HG03066 (cell line): ENCODE data around the gene MPC1.
"Not testable (repeated sequence)": the region's sequence is repeated elsewhere in the genome, so short reads cannot be mapped to it uniquely, and the experiment has no call there.

Experiments used
- ATAC-seq: cut with Tn5 transposase; IDR thresholded peaks from one replicate; pipeline ENCODE4 v1.9.1; 2021; ENCODE audit warnings: low read depth; ENCODE audit not compliant: unreplicated experiment

The MPC1 gene

DNA sequence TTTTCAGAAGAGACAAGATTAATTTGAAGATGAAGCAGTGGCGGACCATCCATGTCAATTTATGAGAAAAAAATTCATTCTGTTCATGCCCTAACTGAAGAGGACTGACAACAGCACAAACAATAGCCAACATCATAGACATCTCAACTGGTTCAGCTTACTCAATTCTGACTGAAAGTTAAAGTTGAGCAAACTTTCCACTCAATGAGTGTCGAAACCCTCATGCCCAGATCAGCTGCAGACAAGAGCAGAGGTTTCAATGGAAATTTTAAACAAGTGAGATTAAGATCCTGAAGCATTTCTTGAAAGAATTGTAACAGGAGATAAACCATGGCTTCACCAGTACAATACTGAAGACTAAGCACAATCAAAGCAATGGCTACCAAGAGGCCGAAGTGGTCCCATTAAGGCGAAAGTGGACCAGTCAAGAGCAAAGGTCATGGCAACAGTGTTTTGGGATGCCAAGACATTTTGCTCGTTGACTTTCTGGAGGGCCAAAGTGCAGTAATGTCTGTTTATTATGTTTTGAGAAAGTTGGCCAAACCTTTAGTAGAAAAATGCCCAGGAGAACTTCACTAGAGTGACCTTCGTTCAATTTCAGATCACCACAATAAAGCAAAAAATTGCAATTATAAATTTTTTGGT, 34.3 kb downstream of the MPC1 start:
- ATAC-seq, result no peak

DNA sequence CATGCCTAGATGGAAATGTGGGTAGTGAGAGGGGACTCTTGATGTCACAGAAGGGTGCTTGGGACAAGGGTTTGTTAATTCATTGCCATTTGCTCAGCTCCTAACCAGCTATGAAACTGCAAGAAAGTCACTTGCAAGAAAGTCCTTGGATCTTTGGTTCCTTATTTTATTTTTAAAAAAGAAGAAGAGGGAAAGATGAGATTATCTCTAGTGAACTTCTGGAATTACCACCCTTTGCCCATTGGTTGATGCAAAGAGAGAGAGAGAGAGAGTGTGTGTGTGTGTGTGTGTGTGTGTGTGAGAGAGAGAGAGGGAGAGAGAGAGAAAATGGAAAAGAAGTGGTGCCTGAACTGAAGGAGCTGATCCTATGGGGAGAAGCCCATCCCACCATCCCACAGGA, 35.8 kb downstream of the MPC1 start:
- ATAC-seq, result no peak

DNA sequence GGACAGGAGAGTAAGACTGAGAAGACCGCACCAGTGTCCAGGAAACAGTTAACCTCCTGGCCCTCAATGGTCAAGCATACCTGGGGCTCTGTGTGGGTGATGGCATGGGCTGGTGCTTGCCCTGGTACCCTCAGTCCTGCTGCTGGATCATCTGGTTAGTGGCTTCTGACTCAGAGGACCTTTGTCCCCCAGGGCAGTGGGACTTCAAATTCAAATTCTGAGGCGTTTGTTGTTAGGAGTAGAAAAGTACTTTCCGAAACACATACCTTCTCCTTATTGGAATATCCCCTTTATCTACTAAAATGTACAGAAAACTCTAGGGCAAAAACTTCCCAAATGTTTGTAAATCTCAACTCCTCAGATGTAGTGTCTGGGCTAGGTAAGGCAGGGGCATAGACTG, 36.3 kb downstream of the MPC1 start:
- no peak for ATAC-seq

DNA sequence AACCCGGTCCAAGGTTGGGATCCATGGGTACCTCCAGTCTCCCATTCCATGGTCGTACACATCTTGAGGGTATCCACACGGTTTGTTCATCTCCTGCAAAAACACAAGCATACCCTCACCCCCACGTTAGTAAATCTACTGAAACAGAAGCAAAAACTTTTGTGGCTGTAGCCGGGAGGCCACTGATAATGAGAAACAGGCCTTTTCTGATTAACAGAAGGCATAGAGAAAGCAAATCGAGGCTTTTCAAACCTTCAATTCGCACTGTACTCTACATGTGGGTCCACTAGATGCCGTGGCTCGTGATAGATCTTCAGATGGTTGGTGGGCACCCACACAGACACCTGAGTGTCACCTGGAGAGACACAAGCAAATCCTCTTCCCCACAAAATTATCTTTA, 37.1 kb downstream of the MPC1 start:
- not testable (repeated sequence) for ATAC-seq

DNA sequence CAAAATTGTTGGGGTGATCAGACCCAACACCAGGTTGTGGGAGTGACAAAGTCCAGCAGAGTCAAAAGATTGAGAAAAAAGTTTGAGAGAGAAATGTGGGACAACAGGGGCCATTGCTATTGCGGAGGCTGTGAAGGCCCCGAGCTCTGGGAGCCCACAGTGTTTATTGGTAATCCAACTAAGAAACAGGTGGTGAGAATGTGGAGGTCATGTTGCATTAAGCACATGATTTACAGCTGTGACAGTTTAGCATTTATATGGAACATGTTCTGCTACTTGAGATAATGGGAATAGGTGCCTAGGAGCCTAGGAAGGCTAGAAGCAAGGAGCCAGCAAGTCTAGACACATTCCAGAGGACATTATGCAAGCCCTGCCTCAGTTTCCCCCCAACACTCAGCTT, 37.8 kb downstream of the MPC1 start:
- not testable (repeated sequence) for ATAC-seq

DNA sequence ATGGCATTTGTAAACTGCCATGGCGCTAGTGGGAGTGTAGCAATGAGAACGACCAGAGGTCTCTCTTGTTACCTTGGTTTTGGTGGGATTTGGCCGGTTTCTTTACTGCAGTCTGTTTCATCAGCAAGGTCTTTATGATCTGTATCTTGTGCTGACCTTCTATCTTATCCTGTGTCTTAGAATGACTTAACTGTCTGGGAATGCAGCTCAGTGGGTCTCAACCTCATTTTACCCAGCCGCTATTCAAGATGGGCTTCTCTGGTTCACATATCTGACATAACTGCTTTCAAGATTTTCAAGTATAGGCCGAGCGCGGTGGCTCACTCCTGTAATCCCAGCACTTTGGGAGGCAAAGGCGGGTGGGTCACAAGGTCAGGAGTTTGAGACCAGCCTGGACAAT, 38.5 kb downstream of the MPC1 start:
- no peak for ATAC-seq

DNA sequence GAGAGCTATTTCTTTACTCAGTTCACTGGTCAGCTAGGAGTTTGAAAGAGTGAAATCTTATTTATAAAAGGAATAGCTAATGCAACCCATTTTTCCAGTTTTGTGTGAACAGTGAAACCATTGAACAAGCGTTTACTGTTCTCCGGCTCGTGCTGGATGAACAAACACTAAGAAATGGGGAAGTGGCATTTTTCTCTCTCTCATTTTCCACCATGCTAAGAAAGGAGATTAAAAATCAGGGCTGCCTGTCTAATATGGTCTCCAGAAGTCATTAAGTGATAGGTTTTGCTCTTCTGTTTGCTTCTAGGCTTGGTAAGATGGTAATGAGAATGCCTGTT, 39.6 kb downstream of the MPC1 start:
- ATAC-seq, result peak; percentile 36

DNA sequence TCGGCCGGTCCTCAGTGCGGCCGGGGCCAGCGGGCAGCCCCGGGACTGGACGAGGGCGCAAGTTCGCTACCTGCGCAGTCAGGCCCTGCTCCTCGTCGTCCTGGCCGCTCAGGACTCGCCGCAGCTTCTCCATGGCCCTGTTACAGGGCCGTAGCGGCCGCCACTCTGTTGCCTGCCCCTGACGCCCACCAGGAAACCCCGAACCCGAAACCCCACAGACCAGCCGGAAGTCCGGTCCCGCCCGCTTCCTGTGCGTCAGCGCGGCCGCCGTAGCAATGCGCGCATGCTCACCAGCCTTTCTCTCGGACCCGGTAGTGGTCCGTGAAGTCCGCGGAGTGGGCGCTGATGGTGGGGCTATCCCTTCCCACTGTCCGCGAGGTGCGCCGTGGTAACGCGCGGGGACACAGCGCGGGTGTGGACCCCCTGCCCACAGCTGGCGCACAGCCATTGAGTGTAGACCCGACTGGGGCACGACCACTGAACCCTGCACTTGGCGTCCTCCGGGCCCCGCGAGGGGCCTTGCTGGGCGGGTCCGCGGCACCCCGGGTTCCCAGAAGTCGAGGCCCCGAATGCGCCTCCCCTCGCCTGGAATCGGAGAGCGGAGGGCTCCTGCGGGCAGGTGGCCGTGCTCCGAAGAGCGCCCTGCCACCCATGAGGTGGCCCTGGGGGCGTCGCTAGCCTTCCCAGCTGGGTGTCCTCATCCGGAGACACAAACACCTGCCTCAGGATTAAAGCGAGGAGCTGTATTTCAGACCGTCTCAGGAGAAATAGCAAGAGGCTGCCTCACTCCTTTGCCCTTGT, 40.2 kb downstream of the MPC1 start, which contains the start of gene SFT2D1:
Gene SFT2D1, minus strand, starts transcription at position 197 of the 801 bp plus-strand sequence. Its CDS starts 64 bp downstream, at position 133.
- peak; percentile 93 for ATAC-seq

DNA sequence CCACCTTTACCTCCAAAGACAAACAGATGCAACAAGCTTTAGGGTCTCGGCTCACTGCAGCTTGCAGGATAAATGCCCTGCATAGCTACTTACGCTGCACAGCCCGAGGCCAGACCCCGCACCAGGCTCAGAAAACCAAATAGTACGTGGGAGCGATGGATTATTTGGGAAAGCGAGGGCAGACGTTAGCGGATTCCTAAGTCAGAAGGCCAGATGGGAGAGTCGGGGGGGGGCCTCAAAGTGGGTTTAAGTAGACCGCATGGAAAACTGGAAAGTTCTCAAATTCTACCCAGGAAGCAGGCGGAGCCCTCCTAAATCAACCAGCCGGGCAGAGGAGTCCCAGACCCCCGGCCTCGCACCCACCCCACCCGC, 40.8 kb downstream of the MPC1 start:
- no peak for ATAC-seq

DNA sequence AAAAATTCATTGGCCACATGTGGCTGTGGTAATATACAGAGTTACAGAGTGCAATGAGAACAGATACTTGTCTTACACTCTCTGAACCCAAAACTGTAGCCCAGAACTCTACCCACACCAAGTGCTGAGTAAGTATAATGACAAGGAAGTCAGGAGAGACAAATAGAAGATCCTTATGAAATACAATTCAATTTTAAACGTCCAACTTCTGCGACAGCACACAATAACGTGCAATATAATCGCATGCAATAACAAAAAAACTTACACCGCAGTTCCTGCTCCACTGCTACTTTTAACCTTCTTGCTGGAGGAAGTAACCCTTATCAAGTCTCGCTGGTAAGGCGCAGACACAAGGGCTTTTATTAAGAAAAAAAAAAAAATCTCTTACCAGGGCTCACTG, 41.3 kb downstream of the MPC1 start:
- no peak for ATAC-seq

DNA sequence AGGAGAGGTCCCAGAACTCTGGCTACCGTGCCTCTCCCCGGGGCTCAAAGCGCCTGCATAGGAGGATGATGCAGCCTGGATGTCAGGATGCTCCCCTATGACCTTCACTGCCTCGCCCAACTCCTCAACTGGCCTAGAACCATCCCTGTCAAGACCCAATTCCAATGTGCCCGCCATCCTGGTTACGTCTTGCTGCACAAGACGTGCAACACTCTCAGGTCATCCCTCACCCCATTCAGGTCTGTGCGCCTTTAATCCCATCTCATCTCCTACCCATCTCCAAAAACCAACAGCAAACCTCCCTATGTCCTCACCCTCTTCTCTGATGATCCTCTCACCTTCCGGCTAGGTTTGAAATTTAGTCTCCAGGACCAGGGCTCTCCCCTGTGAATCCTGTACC, 43.9 kb downstream of the MPC1 start:
- ATAC-seq, result no peak

DNA sequence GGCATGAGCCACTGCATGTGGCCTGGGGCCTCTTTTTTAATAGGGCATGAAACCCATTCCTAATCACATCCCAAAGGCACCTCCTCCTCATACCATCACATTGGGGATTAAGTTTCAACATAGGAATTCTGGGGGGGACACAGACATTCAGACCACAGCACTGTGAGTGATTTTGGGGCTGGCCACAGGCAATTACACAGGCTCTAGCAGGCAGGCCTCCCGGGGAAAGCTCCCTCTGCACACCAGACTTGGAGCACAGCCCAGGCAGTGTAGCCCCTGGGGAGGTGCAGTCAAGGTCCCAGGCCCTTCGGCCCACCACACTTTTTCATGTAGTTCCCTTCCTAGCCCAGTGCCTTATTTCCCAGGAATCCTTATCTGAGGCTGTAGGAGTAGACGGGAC, 45.9 kb downstream of the MPC1 start:
- ATAC-seq, result no peak

DNA sequence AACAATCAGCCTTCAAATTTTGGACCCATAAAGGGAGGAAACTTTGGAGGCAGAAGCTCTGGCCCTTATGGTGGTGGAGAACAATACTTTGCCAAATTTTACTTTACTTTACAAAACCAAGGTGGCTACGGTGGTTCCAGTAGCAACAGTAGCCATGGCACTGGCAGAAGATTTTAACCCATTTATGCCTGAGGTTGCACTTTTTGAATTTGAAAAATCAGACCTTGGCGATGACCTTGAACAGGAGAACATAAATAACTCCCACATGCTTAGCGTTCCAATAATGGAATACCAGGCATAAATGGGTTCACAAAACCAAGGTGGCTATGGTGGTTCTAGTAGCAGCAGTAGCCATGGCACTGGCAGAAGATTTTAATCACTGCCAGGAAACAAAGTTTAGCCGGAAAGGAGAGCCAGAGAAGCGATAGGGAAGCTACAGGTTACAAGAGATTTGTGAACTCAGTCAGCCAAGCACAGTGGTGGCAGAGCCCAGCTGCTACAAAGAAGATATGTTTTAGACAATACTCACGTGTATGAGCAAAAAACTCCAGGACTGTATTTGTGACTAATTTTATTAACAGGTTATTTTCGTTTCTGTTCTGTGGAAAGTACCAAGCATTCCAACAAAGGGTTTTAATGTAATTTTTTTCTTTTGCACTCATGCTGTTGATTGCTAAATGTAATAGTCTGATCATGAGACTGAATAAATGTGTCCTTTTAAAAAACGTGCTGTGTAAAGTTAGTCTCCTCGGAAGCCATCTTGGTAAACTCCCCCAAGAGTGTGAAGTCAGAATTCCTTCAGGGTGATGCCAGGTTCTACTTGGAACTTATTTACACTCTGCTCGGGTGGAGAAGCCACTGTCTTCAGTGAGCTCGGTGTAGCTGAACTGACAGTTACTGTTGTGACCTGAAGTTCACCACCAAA, 47.1 kb downstream of the MPC1 start:
- no peak for ATAC-seq

DNA sequence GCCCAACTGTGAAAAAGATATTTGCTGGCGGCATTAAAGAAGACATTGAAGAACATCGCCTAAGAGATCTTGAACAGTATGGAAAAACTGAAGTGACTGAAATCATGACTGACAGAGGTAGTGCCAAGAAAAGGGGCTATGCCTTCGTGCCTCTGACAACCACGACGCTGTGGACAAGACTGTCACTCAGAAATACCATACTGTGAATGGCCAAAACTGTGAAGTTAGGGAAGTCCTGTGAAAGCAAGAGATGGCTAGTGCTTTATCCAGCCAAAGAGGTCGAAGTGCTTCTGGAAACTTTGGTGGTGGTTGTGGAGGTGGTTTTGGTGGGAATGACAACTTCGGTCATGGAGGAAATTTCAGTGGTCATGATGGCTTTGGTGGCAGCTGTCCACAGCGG, 47.9 kb downstream of the MPC1 start:
- ATAC-seq, result no peak

DNA sequence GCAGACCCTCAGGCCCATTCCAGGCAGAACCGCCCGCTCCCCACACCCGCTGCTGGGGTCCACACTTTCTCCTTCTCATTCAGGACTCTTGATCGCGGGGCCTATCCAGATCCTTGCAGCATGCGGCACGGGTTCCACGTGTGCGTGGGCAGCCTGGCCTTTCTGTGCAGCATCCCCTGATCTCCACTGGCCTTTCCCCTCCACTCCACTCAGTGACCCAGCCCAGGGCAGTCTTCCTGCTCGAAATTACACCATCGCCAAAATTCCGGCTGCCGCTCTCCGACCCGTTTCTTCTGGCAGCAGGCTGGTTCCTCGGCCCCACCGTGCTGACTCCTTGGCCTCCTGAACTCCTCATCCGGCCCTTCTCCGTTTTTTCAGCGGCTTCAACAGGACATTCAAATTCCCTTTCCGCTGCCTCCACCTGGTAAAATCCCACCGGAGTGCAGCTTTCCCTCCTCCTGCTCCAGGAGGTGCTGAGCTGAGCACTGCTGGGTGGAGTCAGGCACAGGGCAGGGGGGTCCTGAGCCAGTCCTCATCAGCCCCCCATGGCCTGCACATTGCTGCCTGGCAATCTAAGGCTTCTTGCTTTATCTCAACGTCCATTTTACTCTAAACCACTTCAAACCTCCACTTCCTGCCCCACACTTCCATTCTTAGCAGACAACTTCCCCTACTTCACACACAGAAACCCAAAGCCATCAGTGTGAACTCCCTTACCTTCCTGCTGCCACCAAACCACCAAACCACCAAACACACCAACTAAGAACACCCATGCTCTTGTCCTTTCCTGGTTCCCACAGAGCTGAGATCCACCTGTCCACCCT, 49.4 kb downstream of the MPC1 start:
- peak; percentile 79 for ATAC-seq

DNA sequence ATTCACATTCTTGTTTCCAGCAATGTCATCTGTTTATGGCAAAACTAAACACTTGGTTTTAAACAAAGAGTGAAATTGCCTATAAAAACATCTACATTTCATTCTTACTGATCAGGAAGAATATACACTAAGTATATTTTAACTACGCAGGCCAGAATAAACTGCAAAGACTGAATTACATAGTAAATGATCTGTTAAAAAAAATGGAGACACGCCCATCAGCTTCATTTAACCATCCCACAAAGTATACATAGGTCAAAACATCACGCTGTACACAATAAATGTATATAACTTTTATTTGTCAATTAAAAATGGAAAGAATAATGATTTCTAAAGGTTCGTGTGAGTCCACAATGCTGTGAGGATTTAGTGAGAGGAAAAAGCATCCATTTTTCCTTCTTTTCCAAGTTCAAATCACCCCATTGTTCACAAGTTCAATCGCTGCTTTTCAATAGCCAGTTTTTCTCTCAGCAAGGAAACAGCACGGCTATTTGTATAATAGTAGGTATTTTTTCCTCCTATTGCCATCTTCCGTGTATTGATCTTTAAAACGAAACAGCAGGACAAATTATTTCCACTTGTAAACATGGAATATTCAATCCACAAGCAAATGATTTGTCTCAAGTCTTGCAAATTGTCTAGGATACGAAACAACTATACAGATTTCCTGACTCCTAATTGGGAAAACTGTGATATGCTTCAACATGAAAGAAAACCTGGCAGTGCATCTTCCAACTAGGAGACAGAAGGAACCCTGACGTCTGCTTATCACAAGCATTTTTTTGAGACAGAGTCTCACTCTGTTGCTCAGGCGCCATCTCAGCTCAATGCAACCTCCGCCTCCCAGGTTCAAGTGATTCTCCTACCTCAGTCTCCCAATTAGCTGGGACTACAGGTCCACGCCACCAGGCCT, 51.0 kb downstream of the MPC1 start:
- ATAC-seq, result no peak

DNA sequence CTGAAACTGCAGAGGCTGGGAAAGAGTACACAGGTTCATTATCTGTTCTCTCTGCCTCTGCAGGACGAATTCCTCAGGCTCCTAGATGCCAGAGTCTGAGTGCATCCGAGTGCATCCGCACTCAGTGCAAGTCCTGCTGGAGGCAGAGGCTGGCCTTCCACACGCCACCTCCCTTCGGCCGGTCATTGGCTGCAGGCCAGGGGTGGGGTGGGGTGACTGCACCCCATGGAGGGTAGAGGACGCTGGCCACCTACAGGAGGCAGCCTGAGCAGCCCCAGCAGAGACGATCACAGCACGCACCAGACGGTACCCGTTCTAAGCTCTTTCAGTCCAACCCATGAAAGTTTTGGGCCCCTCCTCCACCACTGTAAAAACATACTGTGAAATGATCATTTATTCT, 52.1 kb downstream of the MPC1 start:
- no peak for ATAC-seq

DNA sequence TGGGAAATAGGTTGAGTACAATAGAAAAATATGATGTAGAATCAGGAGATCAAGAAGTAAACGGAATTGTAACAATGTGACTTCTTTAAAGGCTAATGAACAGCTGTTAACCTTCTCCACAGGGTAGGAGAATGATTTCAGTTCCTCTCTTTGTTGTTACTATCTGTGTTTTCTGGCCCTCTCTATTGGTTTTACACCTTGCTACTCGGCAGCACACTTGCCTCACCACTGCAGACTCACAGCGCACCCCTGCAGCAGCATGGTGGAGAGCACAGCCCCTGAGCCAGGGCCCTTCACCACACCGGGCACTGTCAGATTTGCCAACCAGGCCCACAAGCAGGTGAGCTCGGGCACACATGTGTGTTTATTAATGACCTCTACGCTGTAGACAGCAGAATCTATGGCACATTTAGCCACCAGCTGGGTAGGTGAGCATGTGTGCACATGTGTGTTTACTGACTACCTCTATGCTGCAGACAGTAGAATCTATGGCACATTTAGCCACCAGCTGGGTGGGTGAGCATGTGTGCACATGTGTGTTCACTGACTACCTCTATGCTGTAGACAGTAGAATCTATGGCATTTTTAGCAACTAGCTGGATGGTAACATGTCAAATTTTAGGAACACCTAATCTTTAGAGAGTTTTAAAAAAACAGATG, 57.2 kb downstream of the MPC1 start:
- ATAC-seq, result peak; percentile 91

DNA sequence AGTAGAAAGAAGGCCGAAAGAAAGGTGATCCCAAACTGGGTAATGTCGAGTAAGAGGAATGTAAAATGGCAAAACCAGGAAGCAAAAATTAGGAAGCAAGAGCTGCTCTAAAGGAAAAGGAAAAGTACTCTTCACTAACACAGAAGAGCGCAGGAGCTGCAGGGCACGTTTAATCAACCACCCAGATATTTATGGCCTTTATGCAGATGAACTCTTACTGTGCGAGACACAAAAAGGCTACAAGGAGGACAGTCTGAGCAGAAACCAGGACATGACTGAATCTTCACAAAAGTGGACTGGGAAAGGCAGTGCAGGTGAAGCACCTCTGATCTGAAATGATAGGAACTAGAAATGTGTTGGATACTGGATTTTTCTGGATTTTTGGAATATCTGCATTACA, 59.3 kb downstream of the MPC1 start:
- ATAC-seq, result no peak
